HCT116 (cell line): ENCODE measurements around the gene ST3GAL6. TPM values are rescaled to one million over a fixed set of nuclear protein-coding genes. Genes with fewer than 3 reads are reported as not detected.

Source experiments
- ATAC-seq: fragments of 200-7000 bp; cut with Tn5 transposase; 2 replicates; pipeline ENCODE4 v1.9.1; 2020; ENCODE audit warnings: mild to moderate bottlenecking, moderate library complexity
- BruUV-seq: library from RNA; stranded (reverse); fragments of 400-500 nt; replicated peaks from 2 replicates; lab custom pipeline; 2021; lab: Mats Ljungman, UMichigan
- CTCF ChIA-PET: fragments of 300-600 bp; sonication (Branson Sonifier 250); formaldehyde crosslinking; loops from one replicate; lab custom pipeline; 2021; ENCODE audit warnings: antibody characterized with exemption; lab: Charles Lee
- POLR2A ChIA-PET: fragments of 300-600, 350-600 bp; sonication (Branson Sonifier 250); formaldehyde crosslinking; loops from one replicate; lab custom pipeline; 2021; ENCODE audit warnings: antibody characterized with exemption; lab: Charles Lee
- RAD21 ChIA-PET, 2 experiments: fragments of 300-600 bp; sonication (Branson Sonifier 250); formaldehyde crosslinking; loops; one replicate each; lab custom pipeline; 2023; ENCODE audit warnings: low total read pairs in 2 of 2; ENCODE audit not compliant: uncharacterized antibody in 2 of 2, unreplicated experiment in 2 of 2, low non-redundant PET in 1 of 2; lab: Charles Lee
- DNase-seq: peaks from one replicate; pipeline ENCODE4 v3.0.0-alpha.2; 2010; ENCODE audit warnings: low read depth, low spot score
- H2AFZ ChIP-seq: fragments of 200-600 bp; shearing (Covaris generic), sonication (generic); 2 replicates; pipeline ENCODE4 v1.6.1; 2017; ENCODE audit warnings: low read depth, mixed run types, mixed read lengths, antibody characterized with exemption, low read length; ENCODE audit not compliant: poor library complexity, severe bottlenecking
- H3K27ac ChIP-seq: 2 replicates; pipeline ENCODE4 v1.5.1; 2012; ENCODE audit warnings: low read depth, low read length
- H3K27me3 ChIP-seq: fragments of 200-600 bp; sonication (generic); 2 replicates; pipeline ENCODE4 v1.6.1; 2016; ENCODE audit warnings: mixed run types, low read length, mixed read lengths; ENCODE audit not compliant: insufficient read depth
- H3K36me3 ChIP-seq, 2 experiments: fragments of 200-500 bp in 1 of 2; fragments of 200-600 bp in 1 of 2; sonication (Bioruptor generic) in 1 of 2; sonication (generic) in 1 of 2; 2 replicates each; pipeline versions ENCODE4 v1.5.1 to v1.6.1; 2014 to 2016; ENCODE audit warnings: low read length in 2 of 2, inconsistent platforms in 1 of 2, mixed read lengths in 1 of 2, mixed run types in 1 of 2; ENCODE audit not compliant: insufficient read depth in 2 of 2, control insufficient read depth in 1 of 2
- H3K4me1 ChIP-seq, 2 experiments: fragments of 200-600 bp in 1 of 2; sonication (generic) in 1 of 2; 2 replicates each; pipeline versions ENCODE4 v1.5.1 to v1.6.1; 2012 to 2017; ENCODE audit warnings: low read length in 2 of 2, inconsistent platforms in 1 of 2, mild to moderate bottlenecking in 1 of 2, mixed read lengths in 1 of 2, mixed run types in 1 of 2, moderate library complexity in 1 of 2; ENCODE audit not compliant: insufficient read depth in 2 of 2, control insufficient read depth in 1 of 2
- H3K4me2 ChIP-seq: fragments of 200-600 bp; sonication (generic); 2 replicates; pipeline ENCODE4 v1.6.1; 2017; ENCODE audit warnings: mixed run types, low read length, mixed read lengths
- H3K4me3 ChIP-seq, 2 experiments: fragments of 200-600 bp in 1 of 2; sonication (generic) in 1 of 2; replicated peaks in 1 of 2; 2 replicates each; pipeline ENCODE4 v1.5.1; 2011 to 2016; ENCODE audit warnings: low read length in 2 of 2, control low read depth in 1 of 2, low read depth in 1 of 2, mild to moderate bottlenecking in 1 of 2, mixed read lengths in 1 of 2, mixed run types in 1 of 2
- H3K79me2 ChIP-seq: fragments of 200-600 bp; sonication (generic); 2 replicates; pipeline ENCODE4 v1.6.1; 2017; ENCODE audit warnings: mild to moderate bottlenecking, mixed run types, low read length, moderate library complexity, mixed read lengths; ENCODE audit not compliant: insufficient read depth
- H3K9ac ChIP-seq: fragments of 200-600 bp; sonication (generic); 2 replicates; pipeline ENCODE4 v1.6.1; 2016; ENCODE audit warnings: low read length, mixed read lengths
- H3K9me2 ChIP-seq: fragments of 200-600 bp; sonication (generic), shearing (Covaris generic); 2 replicates; pipeline ENCODE4 v1.6.1; 2017; ENCODE audit warnings: mixed run types, mild to moderate bottlenecking, moderate library complexity; ENCODE audit not compliant: insufficient read depth
- H3K9me3 ChIP-seq, 2 experiments: fragments of 200-500 bp in 1 of 2; fragments of 200-600 bp in 1 of 2; sonication (Bioruptor generic) in 1 of 2; sonication (generic) in 1 of 2; 2 replicates each; pipeline ENCODE4 v1.6.1; 2014 to 2017; ENCODE audit warnings: low read length in 2 of 2, mixed read lengths in 2 of 2, inconsistent platforms in 1 of 2, low read depth in 1 of 2, mild to moderate bottlenecking in 1 of 2, mixed run types in 1 of 2, moderate library complexity in 1 of 2; ENCODE audit not compliant: control insufficient read depth in 1 of 2, insufficient read depth in 1 of 2
- H4K20me1 ChIP-seq: fragments of 200-600 bp; sonication (generic), shearing (Covaris generic); 2 replicates; pipeline ENCODE4 v1.6.1; 2017; ENCODE audit warnings: mixed run types, mild to moderate bottlenecking, moderate library complexity; ENCODE audit not compliant: insufficient read depth
- CBX3 ChIP-seq: IDR thresholded peaks from 2 replicates; pipeline ENCODE4 v1.6.1; 2012; ENCODE audit warnings: low read depth
- CTCF ChIP-seq, 3 experiments: fragments of 200-600 bp in 1 of 3; sonication (generic) in 1 of 3; IDR thresholded peaks in 2 of 3; conservative IDR thresholded peaks in 1 of 3; 2 replicates each; pipeline ENCODE4 v1.5.1; 2012 to 2017; ENCODE audit warnings: low read depth in 2 of 3, low read length in 2 of 3, antibody characterized with exemption in 1 of 3, borderline replicate concordance in 1 of 3, control low read depth in 1 of 3, mild to moderate bottlenecking in 1 of 3, mixed read lengths in 1 of 3, mixed run types in 1 of 3, moderate library complexity in 1 of 3; ENCODE audit not compliant: insufficient read depth in 1 of 3
- EGR1 ChIP-seq: IDR thresholded peaks from 2 replicates; pipeline ENCODE4 v1.6.1; 2012; ENCODE audit warnings: low read depth
- EZH2 ChIP-seq: fragments of 200-600 bp; sonication (generic); IDR thresholded peaks from 2 replicates; pipeline ENCODE4 v1.6.1; 2017; ENCODE audit warnings: antibody characterized with exemption, mixed run types
- JUND ChIP-seq: IDR thresholded peaks from 2 replicates; pipeline ENCODE4 v1.6.1; 2012
- MAX ChIP-seq: IDR thresholded peaks from 2 replicates; pipeline ENCODE4 v1.6.1; 2012
- POLR2A ChIP-seq: IDR thresholded peaks from 2 replicates; pipeline ENCODE4 v1.7.0; 2011; ENCODE audit warnings: borderline replicate concordance; ENCODE audit not compliant: insufficient read depth, insufficient read length; ENCODE audit errors: extremely low read depth
- POLR2AphosphoS5 ChIP-seq: IDR thresholded peaks from 2 replicates; pipeline ENCODE4 v1.6.1; 2011; ENCODE audit warnings: mild to moderate bottlenecking, low read depth, low read length, moderate library complexity
- RAD21 ChIP-seq: IDR thresholded peaks from 2 replicates; pipeline ENCODE4 v1.6.1; 2012; ENCODE audit warnings: low read depth, mild to moderate bottlenecking
- SIN3A ChIP-seq: IDR thresholded peaks from 2 replicates; pipeline ENCODE4 v1.6.1; 2012; ENCODE audit warnings: low read depth
- SP1 ChIP-seq: IDR thresholded peaks from 2 replicates; pipeline ENCODE4 v1.6.1; 2012; ENCODE audit warnings: low read depth
- TCF7L2 ChIP-seq: IDR thresholded peaks from 2 replicates; pipeline ENCODE4 v1.7.0; 2011; ENCODE audit warnings: borderline replicate concordance, inconsistent platforms; ENCODE audit not compliant: insufficient read depth, insufficient read length; ENCODE audit errors: extremely low read depth
- YY1 ChIP-seq: IDR thresholded peaks from 2 replicates; pipeline ENCODE4 v1.6.1; 2011; ENCODE audit warnings: low read length, low read depth, moderate library complexity, mild to moderate bottlenecking; ENCODE audit not compliant: insufficient replicate concordance; ENCODE audit errors: extremely low read depth
- ZFX ChIP-seq: fragments of 450-650 bp; IDR thresholded peaks from 2 replicates; pipeline ENCODE4 v1.6.1; 2017
- intact Hi-C: fragments of 100-400 bp; cut with micrococcal nuclease; formaldehyde crosslinking; loops from 2 replicates; pipeline ENCODE4 v1.10.0; 2022
- total RNA-seq: library from RNA; stranded (reverse); gene quantifications from one replicate; pipeline ENCODE4 v1.2.1, GENCODE V29; 2021; ENCODE audit not compliant: unreplicated experiment

The ST3GAL6 gene
- total RNA-seq, 1 experiment from 2014 or later, result 10.6 TPM

- ATAC-seq, result peak; percentile 82
- RAD21 ChIA-PET, result no interaction called here
- no peaks in the 10 kb centered on the region for H3K36me3 ChIP-seq
- POLR2A ChIA-PET, result interaction anchor here (0.9 to 3.0 kb wide), 5 partner anchors 9 to 22 kb away, joined by 3 to 16 read pairs (median 4); no protein-coding TSS in a partner anchor
- H3K4me2 ChIP-seq, result peak overlapping the region; percentile 92
- no peaks in the 10 kb centered on the region for H3K9me3 ChIP-seq
- H3K9me2 ChIP-seq, result no peaks in the 10 kb centered on the region
- no peak for TF ChIP-seq POLR2A
- peak; percentile 88 for TF ChIP-seq ZFX
- no peak for TF ChIP-seq EGR1
- no peak for TF ChIP-seq TCF7L2
- TF ChIP-seq SP1, result peak; percentile 27; the same call in 1 of the 2 replicates
- TF ChIP-seq EZH2, result no peak
- no peak; the same call in 1 of the 2 replicates for TF ChIP-seq MAX
- TF ChIP-seq JUND, result no peak
- peak; percentile 68; the same call in 1 of the 2 replicates for TF ChIP-seq SIN3A
- peak; percentile 75 for TF ChIP-seq POLR2AphosphoS5
- TF ChIP-seq CBX3, result peak; percentile 73; the same call in 1 of the 2 replicates
- TF ChIP-seq CTCF (IDR thresholded peaks at IDR 0.05 in 2 of 3, conservative IDR thresholded peaks at IDR 0.05 in 1 of 3; ENCODE audit: borderline replicate concordance in 1 of 3, insufficient read depth in 1 of 3, low read depth in 2 of 3, low read length in 2 of 3), result no peak
- TF ChIP-seq YY1, result peak; percentile 11
- 0 out of 2 replicates have a peak, but pooled peaks have one; percentile 2 for TF ChIP-seq RAD21
- TF ChIP-seq, all 23 proteins: peak for 7
- peak overlapping the region; percentile 76 to 82 for H3K4me3 ChIP-seq
- H3K79me2 ChIP-seq, result peaks cover 17% of the 10 kb centered on the region; the same call in 1 of the 2 replicates
- CTCF ChIA-PET, result interaction anchor here (0.6 to 0.8 kb wide), 2 partner anchors 130 to 767 kb away, joined by 3 to 4 read pairs; no protein-coding TSS in a partner anchor
- H3K27me3 ChIP-seq, result no peaks in the 10 kb centered on the region
- no peaks in the 10 kb centered on the region for H4K20me1 ChIP-seq
- peak overlapping the region; percentile 76 for H3K9ac ChIP-seq
- intact Hi-C loops, result no loop called here
- peaks cover 8 to 18% of the 10 kb centered on the region in 2 experiments for H3K4me1 ChIP-seq
- BruUV-seq, result no TSS peak
- peak; percentile 40 for DNase-seq
- peak overlapping the region; percentile 83 for H3K27ac ChIP-seq
- peak overlapping the region; percentile 84 for H2AFZ ChIP-seq
Observed at GRCh38 chr3:98732286-98733052, 30.7 kb upstream of the ST3GAL6 start.
